Fibroblast of skin of left quadriceps (primary cell): ENCODE measurements around the gene COQ8A.
"Not testable (repeated sequence)": the region's sequence is repeated elsewhere in the genome, so short reads cannot be mapped to it uniquely, and the experiment has no call there.

Source experiments
- DNase-seq, 2 experiments: peaks; one replicate each; pipeline ENCODE4 v3.0.0-alpha.2; 2013; ENCODE audit warnings: low read depth in 2 of 2

The COQ8A gene

DNA sequence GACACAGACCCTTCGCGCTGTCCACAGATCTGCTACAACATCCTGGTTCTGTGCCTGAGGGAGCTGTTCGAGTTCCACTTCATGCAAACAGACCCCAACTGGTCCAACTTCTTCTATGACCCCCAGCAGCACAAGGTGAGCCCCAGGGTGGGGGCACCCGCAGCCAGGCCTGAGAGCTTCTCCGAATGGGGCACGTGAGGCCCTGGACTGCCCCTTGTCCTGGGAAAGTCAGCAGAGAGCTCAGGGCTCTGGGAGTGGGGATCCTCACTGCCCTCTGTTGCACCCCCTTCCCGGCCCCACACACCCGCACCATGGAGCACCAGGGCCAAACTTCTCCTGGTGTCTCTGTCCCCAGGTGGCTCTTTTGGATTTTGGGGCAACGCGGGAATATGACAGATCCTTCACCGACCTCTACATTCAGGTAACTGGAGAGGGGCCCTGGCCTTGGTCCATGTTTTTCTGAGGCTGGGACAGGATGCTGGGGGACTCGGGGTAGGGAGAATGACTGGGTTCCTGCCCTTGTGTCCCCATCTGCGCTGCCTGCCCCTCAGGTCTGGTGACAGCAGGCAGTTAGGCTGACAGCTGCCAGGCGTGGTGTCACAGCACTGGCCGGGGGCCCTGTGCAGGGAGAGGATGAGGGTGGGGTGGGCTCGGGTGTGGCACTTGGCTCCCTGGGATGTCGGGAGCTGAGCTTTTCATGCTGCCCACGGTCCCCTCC, 44.6 kb downstream of the COQ8A start:
- DNase-seq = no peak

DNA sequence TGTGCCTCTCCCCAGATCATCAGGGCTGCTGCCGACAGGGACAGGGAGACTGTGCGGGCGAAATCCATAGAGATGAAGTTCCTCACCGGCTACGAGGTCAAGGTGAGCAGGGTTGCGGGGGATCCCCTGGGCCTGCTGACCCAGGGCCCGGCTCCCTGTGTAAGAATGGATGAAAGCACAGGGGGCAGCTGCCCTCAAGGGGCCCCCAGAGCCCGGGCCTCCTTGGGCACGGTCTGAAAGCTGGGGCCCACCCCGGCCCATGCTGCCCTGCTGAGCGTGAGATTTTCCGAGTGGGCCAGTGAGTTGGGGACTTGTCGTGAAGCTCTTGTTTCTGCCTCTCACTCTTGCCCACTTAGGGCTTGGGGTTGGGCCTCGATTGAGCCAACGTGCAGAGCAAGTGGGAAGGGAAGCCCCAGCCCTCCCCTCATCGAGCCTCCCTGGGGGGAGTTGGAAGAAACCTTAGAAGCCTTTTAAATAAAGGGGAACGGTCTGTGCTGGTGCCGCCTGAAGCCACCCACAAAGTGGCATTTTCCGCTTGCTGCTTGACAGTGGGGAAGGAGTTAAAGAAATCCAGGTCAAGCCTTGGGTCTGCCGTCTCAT, 45.2 kb downstream of the COQ8A start:
- no peak for DNase-seq

DNA sequence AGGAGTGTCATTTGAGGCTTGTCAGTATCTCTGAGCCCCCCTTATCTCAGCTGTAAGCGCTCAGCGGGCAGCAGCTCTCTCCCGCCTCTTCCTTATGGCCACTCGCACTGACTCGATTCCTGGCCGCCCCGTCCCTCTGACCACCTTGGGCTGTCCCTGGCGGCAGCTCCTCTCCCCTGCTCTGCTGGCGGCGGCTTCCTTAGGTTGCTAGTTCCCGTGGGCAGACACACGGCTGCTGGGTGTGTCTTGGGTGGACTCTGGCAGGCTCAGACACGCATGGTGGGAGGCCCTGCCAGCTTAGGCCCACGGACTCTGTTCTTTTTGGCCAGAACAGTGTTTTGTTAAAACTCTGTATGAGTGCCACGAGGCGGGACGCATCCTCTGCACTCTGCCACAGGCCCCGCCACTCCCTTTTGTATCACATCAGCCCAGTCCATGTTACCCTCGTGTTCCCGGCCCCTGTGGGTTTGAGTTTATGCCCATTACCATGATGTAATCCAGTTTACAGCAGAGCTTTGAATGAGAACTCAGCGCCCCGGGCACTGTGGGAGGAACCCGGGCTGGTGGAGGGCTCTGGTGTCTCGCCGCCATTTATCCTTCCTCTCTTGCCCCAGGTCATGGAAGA, 45.9 kb downstream of the COQ8A start:
- no peak for DNase-seq

DNA sequence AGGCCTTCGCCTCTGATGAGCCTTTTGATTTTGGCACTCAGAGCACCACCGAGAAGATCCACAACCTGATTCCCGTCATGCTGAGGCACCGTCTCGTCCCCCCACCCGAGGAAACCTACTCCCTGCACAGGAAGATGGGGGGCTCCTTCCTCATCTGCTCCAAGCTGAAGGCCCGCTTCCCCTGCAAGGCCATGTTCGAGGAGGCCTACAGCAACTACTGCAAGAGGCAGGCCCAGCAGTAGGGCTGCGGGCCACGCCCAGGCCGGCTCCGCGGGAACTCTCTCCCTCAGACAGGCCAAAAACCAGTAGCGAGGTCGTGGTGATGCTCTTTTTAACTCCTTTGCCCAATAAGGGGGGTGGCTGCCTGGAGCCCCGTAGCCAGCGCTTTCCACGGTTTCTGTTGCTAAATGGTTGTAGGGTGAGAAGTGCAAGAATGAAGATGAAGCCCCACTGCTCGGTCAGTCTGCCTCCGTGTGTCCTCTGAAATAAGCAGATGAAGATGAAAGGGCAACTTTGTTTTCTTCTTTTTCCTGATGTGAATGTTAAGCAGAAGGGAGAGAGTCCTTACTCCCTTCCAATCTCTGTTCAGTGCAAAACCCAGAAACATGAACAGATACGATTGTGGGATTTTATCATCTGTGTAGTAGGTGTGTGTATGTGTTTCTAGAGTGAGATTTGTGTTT, 46.5 kb downstream of the COQ8A start:
- no peak for DNase-seq

DNA sequence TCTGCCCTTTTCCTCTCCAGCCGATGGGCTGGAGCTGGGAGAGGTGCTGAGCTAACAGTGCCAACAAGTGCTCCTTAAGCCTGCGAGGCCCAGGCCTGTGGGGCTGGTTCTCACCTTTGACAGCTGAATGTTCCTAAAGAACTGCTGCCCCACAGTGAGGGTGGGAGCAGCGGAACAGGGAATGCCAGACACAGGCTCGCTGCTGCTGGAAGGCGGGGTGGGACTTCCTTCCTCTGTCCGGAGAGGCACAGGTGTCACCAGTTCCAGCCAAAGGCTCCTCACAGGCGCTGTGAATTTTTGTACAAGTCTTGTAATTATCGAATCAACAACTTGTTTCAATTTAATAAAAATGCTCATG, 47.1 kb downstream of the COQ8A start:
- DNase-seq = no peak

DNA sequence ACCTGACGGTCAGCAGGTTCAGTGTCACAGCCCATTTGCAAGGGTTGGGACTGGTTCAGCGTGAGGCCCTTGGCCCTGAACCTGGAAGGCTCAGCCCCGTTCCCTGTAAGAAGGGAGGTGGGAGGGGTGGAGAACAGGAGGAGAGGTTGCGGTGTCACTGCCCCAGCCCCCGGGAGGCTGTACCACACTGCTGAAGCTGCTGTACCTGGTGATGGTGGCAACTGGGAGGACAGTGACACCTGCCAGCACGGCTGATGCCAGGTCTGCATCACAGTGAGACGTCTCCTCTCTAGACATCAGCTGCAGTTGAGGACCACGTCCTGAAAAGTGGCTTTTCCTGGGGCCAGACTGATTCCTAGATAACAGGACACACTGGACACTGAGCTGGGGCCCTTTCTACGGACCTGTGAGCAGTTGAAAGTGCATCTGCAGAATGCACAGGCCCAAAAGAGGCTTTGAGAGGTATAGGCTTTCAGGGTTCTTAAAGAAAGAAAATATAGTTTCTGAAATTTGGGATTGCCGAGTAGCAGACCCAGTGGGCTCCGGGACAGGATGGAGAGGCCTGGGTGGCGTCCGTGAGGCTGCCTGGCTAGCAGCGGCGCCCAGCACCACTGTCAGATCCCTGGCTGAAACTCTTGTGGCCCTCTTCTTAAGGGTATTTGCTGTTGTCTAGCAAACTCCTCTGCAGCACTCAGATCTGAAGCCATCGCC, 47.7 kb downstream of the COQ8A start:
- no peak for DNase-seq

DNA sequence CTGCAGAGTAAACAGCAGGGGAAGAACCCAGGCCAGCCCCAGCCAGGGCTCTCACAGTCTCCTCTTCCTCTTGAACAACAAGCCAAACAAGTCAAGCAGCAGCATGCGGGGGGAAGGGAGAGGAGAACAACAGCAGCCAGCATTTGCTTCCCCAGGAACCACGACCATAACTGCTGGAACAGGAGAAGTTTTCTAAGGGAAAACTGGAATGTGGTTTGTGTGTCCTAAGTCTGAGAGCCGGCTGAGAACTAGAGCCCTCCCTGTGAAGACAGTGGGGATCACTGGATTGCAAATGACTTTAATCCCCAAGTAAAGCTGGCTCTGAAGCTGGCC, 48.2 kb downstream of the COQ8A start:
- DNase-seq = no peak

DNA sequence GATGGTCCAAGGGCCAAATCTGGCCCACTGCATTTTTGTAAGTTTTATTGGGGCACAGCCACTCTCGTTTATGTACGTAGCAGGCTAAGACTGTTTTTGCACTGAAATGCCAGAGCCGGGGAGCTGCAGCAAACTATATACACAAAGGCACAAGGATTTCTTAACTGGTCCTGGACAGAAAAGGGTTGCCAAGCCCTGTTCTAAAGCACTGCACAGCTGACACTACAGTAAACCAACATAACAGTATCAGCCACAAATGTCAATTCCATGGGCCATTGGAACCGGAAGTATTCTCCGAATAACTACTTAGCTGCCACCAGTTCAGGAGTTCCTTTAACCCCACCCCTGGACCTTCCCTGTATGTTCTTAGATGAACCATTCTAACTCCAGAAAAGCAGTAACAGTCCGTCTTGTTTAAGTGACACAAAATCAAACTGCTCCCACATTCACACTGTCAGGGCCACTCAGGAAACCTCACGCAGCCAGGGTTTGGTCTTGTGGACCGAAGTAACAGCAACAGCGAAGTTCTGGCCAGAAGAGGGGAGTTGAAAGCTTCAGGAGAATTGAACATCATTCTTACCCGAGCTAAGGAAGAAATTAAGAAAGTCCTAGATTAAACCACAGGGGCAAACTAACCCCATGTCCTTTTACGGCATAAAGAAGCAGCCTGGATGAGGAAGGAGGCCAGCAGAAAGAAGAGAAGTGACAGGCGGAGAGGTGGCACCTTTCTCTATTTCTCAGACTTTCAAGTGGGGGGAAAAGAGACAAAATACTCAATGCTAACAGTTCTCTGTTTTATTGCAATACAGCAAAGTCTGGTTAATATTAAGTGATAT, 49.2 kb downstream of the COQ8A start:
- DNase-seq = no peak

DNA sequence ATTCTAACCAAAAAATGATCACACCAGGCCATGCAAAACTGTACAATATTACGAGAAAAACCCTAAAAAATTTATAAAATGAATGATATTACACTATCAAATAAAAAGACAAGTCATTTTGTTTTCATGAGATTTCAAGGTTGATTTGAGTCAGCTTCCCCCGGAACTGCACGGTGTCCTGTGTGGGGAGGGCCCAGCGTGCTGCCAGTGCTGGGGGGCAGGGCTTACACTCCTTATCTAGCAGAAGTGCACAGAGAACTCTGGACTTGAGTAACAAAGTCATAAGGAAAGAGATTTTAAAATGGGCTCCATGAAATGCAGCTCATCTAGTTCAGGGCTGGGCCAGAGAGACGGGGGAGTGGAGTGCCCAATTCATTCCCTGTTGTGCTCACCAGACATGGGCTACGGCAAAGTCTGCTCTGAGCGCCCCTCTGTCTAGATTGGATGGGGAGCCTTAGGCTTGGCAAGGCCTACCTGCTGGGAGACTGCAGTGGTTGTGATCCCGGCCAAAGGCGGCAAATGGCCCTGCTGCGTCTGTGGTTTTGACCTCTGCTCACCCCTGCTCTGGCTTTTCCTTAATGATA, 50.1 kb downstream of the COQ8A start:
- no peak for DNase-seq

DNA sequence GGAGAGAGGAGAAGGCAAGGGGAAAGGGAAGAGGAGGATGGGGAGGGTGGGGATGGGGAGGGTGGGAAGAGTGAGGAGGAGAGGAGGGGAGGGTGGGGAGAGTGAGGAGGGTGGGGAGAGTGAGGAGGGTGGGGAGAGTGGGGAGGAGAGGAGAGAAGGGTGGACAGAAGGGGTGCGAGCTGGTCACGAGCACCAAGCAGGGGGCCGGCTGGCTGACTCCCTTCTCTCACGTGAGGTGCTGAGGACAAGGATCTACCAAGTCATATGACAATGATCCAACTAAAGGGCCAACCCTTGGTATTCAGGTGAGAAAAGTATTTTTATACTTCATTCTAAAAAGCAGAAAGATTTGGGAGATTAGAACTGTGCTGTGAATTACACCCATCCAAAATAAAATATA, 51.8 kb downstream of the COQ8A start:
- no peak for DNase-seq

DNA sequence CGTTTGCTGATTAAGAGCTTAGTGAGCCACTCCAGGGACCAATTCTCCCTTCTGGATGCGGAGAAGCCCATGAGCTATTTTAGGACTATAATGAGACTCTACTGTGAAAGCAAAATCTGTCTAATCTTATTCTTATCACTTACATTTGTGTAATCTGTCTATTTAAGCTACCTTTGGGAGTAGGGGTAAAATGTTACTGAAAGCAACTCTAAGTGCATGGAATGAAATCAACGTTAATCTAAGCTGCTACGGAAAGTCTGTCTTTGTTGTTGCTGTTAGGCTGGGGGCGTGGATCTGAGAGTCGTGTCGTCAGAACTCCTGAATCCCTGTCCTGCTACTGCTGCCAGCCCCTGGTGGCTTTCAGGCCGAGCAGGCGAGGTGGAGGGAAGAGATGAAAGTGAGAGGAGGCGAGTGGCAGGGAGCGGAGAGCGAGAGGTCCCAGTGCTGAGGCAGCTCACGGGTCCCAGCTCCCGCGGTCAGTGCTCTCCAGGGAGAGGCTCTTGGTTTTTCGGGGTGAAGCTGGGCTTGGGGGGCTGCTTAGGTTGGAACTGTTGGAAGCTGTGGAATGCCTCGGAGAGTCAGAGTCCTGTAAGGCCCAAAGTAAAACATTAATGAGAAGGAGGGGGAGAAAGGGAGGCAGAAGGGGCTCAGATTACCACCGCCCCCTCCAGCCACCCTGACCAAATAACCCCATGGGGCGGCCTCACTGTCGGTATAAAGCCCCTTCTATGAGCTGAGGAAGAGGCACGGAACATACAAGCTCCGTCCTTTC, 53.9 kb downstream of the COQ8A start:
- no peak for DNase-seq

DNA sequence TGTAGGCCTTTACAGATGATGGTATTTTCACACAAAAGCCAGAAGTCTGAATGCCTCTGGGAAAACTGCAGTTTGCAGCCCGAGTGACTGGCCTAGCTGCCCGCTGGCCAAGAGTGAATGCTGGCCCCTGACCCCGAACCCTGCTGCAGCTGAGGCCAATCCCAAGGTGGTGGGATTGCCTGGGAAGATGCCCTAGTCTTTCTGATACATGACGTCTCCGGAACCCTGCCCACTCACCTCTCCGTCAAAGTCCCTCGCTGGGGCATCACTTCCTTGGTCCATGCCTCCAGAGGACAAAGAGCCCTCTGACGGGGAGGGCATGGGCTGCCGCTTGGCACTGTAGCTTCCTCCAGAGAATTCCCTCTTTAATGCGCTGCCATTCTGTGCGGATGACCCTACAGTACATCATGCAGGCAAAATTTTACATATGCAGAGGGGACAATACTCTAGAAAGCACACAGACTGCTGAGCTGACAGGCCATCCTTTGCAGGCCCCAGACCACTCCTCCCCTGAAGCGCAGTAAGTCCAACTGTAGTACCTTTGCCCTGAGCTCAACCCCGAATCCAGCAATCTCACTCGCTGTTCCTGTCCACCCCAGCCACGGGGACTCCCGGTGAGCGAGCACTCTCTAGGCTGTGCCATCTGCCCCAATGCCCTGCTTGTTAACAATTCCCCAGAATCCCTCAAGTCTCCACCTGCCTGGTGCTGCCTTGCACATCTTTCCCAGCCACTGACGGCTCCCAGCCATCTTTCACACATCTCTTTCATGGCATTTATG, 54.7 kb downstream of the COQ8A start:
- no peak for DNase-seq

DNA sequence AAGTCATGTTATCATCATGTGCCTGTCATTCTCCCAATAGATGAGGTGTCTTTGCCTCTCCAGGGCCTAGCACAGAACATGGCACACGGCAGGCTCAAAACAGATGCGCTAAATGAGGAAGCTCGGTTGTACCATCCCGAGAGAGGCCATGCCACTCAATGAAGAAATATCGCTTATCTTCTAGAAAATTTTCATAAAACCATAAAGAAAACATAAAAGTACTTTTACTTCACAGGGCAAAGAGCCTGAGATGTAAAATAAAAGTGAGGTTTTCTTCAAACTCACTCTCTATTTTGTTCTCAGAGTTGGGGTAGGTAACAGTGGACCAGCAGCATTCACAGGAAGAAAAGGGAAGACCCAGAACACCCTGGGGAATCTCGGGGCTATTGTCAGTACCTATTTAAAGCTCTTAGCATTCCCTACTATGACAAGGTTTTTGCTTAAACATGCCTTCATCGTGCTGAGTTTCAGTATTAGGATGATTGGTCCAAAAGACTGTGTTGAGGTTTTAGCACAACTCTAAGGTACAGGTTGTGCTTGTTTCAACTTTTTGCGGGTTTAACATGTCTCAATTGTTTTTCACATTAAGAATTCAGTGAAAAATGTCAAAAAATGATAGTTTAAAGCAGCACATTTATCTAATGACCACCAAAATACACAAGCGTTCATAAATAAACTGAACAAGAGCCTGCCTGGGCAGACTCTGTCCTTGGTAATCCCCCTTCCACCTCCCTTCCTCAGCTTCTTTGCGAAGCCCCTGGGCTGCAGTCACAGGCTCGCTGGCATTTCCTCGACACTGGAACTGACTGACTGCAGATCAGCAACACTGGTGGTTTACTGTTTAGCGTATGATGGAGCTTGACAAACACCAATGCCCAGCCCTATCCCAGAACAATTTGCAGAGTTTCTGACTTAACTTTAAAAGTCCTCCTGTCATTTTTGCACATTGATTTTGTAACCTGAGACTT, 55.6 kb downstream of the COQ8A start:
- DNase-seq = no peak

DNA sequence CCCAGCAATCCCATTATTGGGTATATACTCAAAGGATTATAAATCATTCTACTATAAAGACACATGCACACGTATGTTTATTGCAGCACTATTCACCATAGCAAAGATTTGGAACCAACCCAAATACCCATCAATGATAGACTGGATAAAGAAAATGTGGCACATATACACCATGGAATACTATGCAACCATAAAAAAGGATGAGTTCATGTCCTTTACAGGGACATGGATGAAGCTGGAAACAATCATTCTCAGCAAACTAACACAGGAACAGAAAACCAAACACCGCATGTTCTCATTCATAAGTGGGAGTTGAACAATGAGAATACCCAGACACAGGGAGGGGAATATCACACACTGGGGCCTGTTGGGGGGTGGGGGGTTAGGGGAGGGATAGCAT, 59.5 kb downstream of the COQ8A start:
- not testable (repeated sequence) for DNase-seq

DNA sequence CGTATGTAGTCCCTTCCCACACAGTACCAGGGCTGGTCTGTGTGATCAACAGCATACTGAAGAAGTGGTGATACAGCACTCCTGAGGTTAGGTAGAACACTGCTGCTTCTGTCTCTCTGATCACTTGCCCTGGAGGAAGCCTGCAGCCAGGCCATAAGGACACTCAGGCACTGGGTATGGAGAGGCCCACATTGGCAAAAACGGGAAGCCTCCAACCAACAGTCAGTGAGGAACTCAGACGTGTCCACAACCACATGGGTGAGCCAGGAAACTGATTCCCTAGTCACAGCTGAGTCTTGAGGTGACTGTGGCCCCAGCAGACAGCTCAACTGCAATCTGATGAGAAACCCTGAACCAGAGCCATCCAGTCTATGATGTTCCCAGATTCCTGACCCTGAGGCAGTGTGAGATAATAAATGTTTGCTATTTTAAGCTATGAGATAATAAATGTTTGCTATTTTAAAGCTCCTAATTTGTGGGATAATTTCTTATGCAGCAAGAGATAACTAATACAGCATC, 62.5 kb downstream of the COQ8A start:
- no peak for DNase-seq

DNA sequence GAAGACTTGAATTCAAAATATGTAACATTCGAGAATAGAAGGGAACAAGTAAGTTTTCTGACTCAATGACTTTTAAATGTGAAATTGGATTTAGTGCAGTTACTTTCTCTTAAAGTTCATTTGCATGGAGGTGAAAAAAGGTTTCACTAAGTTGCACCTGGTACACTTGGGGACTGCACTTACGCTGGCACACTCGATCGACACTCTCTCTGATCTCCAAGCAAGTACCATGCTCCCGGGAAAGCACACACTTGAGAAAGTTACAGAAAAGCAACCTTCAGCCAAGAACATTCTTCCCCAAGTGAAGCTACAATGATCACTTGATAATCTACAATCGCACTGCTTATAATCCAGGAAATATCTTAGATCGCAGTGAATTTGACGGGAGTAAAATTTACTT, 63.1 kb downstream of the COQ8A start:
- DNase-seq = no peak

DNA sequence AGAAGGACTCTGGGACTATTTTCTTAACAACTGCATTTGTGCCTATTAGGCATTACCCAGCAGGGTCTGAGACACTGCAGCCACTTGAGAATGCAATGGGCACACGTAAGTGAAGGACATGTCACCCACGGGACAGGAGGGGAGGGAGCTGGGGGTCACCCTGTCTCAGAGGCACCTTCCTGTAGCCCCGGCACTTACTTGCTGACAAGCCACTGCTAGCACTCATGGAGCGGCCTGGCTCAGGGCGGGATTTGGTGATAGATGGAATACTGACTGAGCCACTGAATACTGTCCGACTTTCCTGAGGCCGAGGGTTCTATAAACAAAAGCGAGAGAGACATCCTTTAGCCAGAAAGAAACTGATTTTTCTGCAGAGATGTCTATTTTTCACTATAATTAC, 64.7 kb downstream of the COQ8A start:
- no peak for DNase-seq

DNA sequence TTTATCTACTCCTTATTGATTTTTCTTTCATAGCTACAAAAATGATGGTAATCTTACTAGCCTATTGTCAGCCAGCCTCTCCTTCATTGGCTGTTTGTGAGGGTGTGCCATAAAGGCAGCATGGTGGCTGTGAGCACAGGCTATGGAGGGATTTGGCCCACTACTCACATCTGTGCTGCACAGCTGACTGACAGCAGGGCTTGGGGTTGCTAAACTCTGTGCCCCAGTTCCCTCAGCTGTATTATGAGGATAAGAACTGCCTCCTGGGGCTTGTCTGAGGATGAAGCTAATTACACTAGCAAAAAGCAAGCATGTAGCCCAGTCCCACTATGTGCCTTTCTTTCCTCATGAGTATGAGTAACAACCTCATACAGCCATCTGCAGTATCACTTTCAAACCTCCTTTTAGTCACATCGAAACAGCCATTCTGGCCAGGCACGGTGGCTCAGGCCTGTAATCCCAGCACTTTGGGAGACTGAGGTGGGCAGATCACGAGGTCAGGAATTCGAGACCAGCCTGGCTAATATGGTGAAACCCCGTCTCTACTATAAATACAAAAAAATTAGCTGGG, 66.2 kb downstream of the COQ8A start:
- DNase-seq = no peak
